Ovary (tissue), 9 donors: Measurements from ENCODE around the gene CELF2. TPM values are rescaled to one million over a fixed set of nuclear protein-coding genes. Genes with fewer than 3 reads are reported as not detected.

ENCODE experiments used
- DNase-seq, 5 donors: peaks; one replicate each; pipeline ENCODE4 v3.0.0-alpha.2; 2019 to 2020
- H3K27ac ChIP-seq, 2 donors: fragments of 200-600 bp; one replicate each; pipeline versions ENCODE4 v1.5.1 to v1.8.0; 2019 to 2022
- H3K27me3 ChIP-seq: fragments of 200-600 bp; one replicate; pipeline ENCODE4 v1.8.0; 2022
- H3K36me3 ChIP-seq: fragments of 200-600 bp; sonication (generic); one replicate; pipeline ENCODE4 v1.5.1; 2019
- H3K4me1 ChIP-seq: one replicate; pipeline ENCODE4 v1.8.1; 2013; ENCODE audit warnings: mild to moderate bottlenecking, moderate library complexity; ENCODE audit not compliant: insufficient read depth
- H3K4me3 ChIP-seq: fragments of 200-600 bp; sonication (generic); one replicate; pipeline ENCODE4 v1.5.1; 2017
- H3K9me3 ChIP-seq, 2 donors: fragments of 200-600 bp in 1 of 2; sonication (generic) in 1 of 2; one replicate each; pipeline versions ENCODE4 v1.5.1 to v1.8.1; 2013 to 2019; ENCODE audit warnings: mild to moderate bottlenecking in 1 of 2, moderate library complexity in 1 of 2
- EP300 ChIP-seq: sonication (generic); formaldehyde crosslinking; IDR thresholded peaks from one replicate; pipeline ENCODE4 v1.6.1; 2017; ENCODE audit warnings: antibody characterized with exemption
- POLR2A ChIP-seq: fragments of 450-650 bp; IDR thresholded peaks from one replicate; pipeline ENCODE4 v1.6.1; 2017; ENCODE audit warnings: antibody characterized with exemption, mild to moderate bottlenecking, moderate library complexity
- WGBS, 3 donors: extraction: QIAGEN DNeasy Blood & Tissue Kit in 1 of 3; methylation state at CpG; one replicate each; pipeline versions ENCODE4 v1.1.5 to v1.1.7; 2013 to 2017; 5-methylcytosine and 5-hydroxymethylcytosine counted together
- intact Hi-C, 4 donors: fragments of 100-400 bp; cut with DNase I; formaldehyde crosslinking; loops; one replicate each; pipeline versions ENCODE4 v1.11.0 to v1.15.1; 2022 to 2023
- polyA plus RNA-seq, 2 donors: library from polyadenylated mRNA; stranded (reverse); fragments of 200-250 nt in 1 of 2; fragments of 350-450 nt in 1 of 2; fragmentation: Illumina TruSeq in 1 of 2; extraction: RNeasy Lipid Tissue Mini Kit (QIAGEN cat#74804) in 1 of 2; gene quantifications; one replicate each; pipeline ENCODE4 v1.2.3, GENCODE V29; 2013 to 2014
- total RNA-seq, 7 donors: library from RNA; depleted of rRNA in 2 of 7; stranded (reverse); fragments of >200 nt in 2 of 7; fragmentation: NEBNext Ultra II Directional in 3 of 7; extraction: Animal tissue kit (Norgen Biotek cat#: 25700) in 3 of 7; gene quantifications; one replicate each; pipeline versions ENCODE4 v1.1.0 to v1.2.4, GENCODE V29; 2016 to 2023
- TF ChIP-seq, protein P1 (sequence below), 3 donors: fragments of 450-650 bp in 2 of 3; fragments of 200-600 bp in 1 of 3; IDR thresholded peaks; one replicate each; pipeline versions ENCODE4 v1.5.1 to v1.8.0; 2016 to 2022; ENCODE audit warnings: antibody characterized with exemption in 3 of 3, mild to moderate bottlenecking in 1 of 3
- donor health status: DM: no; HTN: no; CAD: no; lungs with moderate emphysema.
- donor health status: DM: no; HTN: no; CAD: no.
- donor health status: Bipolar disorder and iron deficiency.
- donor health status: DM: yes; HTN: yes; CAD: no.
- donor health status: DM: no; HTN: no; CAD: no.
- donor health status: DM: yes; HTN: yes; CAD: no.

CELF2 gene
- total and polyA plus RNA-seq, 9 donors = 38.8 to 107 (median 69.0) TPM

GRCh38 chr10:11042357-11042756 is 24.7 kb downstream of the CELF2 start:
- Histone ChIP-seq H3K36me3 (no peaks in the 10 kb centered on the region), H3K27ac (no peak overlapping the region), H3K9me3 (no peaks in the 10 kb centered on the region), H3K4me3 (no peak overlapping the region), H3K4me1 (peaks cover 7% of the 10 kb centered on the region), H3K27me3 (no peaks in the 10 kb centered on the region)
- TF ChIP-seq EP300 = no peak
- no peak for TF ChIP-seq POLR2A
- TF ChIP-seq, protein P1, sequence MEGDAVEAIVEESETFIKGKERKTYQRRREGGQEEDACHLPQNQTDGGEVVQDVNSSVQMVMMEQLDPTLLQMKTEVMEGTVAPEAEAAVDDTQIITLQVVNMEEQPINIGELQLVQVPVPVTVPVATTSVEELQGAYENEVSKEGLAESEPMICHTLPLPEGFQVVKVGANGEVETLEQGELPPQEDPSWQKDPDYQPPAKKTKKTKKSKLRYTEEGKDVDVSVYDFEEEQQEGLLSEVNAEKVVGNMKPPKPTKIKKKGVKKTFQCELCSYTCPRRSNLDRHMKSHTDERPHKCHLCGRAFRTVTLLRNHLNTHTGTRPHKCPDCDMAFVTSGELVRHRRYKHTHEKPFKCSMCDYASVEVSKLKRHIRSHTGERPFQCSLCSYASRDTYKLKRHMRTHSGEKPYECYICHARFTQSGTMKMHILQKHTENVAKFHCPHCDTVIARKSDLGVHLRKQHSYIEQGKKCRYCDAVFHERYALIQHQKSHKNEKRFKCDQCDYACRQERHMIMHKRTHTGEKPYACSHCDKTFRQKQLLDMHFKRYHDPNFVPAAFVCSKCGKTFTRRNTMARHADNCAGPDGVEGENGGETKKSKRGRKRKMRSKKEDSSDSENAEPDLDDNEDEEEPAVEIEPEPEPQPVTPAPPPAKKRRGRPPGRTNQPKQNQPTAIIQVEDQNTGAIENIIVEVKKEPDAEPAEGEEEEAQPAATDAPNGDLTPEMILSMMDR (IDR thresholded peaks at IDR 0.05) = no peak
- 92 to 93% (median 92%) methylated on average over 4 of the region's 4 CpGs for WGBS, 3 donors
- DNase-seq = no peak
- intact Hi-C loops = loop anchor here in 1 of 4 donors (10.0 kb wide), 1 partner anchor 222 kb away; no protein-coding TSS in a partner anchor

GRCh38 chr10:11043039-11043438 is 25.4 kb downstream of the CELF2 start:
- no peak overlapping the region for H3K4me3 ChIP-seq
- no peak for DNase-seq
- H3K27me3 ChIP-seq = no peaks in the 10 kb centered on the region
- WGBS, 3 donors = 84 to 92% (median 91%) methylated on average over 4 of the region's 4 CpGs
- H3K27ac ChIP-seq = no peak overlapping the region
- intact Hi-C loops = loop anchor here in 1 of 4 donors (10.0 kb wide), 1 partner anchor 222 kb away; no protein-coding TSS in a partner anchor
- no peak for TF ChIP-seq EP300
- no peak for TF ChIP-seq POLR2A
- TF ChIP-seq, protein P1 (IDR thresholded peaks at IDR 0.05) = no peak
- H3K4me1 ChIP-seq = peaks cover 9% of the 10 kb centered on the region
- no peaks in the 10 kb centered on the region for H3K9me3 ChIP-seq
- no peaks in the 10 kb centered on the region for H3K36me3 ChIP-seq

DNA sequence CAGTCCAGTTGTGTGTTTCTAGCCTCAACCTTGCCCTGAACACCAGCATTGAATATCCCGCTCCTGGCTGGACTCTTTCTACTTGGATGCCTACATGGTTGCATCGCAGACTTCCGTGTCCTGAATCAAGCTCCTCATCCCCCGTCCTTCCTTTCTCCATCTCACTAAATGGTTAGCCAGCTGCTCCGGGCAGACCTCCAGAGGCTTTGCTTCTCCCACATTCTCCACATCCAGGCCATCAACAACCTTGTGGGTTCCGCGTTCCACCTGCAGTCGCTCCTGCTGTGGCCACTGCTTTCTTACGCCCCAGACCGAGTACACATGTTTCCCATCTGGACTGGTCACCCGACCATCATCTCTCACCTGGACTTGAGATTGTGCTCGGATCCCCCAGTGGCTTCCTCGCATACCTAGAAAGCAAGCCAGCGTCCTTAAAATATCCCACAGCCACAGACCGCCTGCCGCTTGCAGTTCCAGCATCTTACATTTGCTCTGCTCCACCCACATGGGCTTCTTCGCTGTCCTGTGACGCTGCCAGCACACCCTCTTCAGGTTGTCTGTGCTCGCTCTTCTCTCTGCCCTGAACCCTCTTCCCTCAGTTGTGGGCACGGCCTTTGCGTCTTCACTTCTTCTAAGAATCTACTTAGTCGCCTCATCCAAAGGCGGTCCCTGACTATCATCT is 25.9 kb downstream of the CELF2 start:
- TF ChIP-seq EP300 (no peak), POLR2A (no peak)
- TF ChIP-seq, protein P1 (IDR thresholded peaks at IDR 0.05) = no peak
- H3K36me3 ChIP-seq = no peaks in the 10 kb centered on the region
- intact Hi-C loops = loop anchor here in 1 of 4 donors (10.0 kb wide), 1 partner anchor 221 kb away; no protein-coding TSS in a partner anchor
- 92 to 97% (median 95%) methylated on average over 22 to 23 of the region's 23 CpGs for WGBS, 3 donors
- no peaks in the 10 kb centered on the region for H3K27me3 ChIP-seq
- no peak for DNase-seq
- H3K4me3 ChIP-seq = no peak overlapping the region
- no peak overlapping the region for H3K27ac ChIP-seq
- H3K4me1 ChIP-seq = peaks cover 12% of the 10 kb centered on the region
- no peaks in the 10 kb centered on the region for H3K9me3 ChIP-seq

DNA sequence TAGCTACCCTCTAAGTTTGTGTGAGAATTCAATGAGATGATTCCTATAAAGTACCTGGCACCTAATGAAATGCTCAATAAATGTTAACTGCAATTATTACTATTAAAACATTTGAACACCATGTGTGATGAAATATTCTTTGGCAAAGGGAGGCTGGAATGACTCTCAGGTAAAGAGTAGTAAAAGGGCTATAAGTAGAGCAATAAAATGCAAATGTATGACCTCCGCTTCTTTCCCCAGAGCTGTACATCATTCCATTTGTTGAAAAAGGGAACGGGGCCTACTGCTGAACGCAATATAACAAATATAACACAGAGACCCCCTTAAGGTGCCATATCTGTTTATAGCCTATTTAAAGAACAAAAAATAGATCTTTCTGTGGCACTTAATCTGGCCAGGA is 27.8 kb downstream of the CELF2 start:
- 96 to 98% (median 96%) methylated on average over 3 of the region's 3 CpGs for WGBS, 3 donors
- H3K27ac ChIP-seq = peak overlapping the region in 1 of 2 donors; percentile 71
- H3K27me3 ChIP-seq = no peaks in the 10 kb centered on the region
- peaks cover 22% of the 10 kb centered on the region for H3K4me1 ChIP-seq
- H3K36me3 ChIP-seq = no peaks in the 10 kb centered on the region
- no peaks in the 10 kb centered on the region for H3K9me3 ChIP-seq
- DNase-seq = no peak
- intact Hi-C loops = loop anchor here in 1 of 4 donors (10.0 kb wide), 1 partner anchor 219 kb away; no protein-coding TSS in a partner anchor
- no peak overlapping the region for H3K4me3 ChIP-seq
- TF ChIP-seq, protein P1 (IDR thresholded peaks at IDR 0.05) = no peak
- TF ChIP-seq POLR2A = no peak
- no peak for TF ChIP-seq EP300
